Measurements from ENCODE around the gene SLC7A1.

The SLC7A1 gene

DNA sequence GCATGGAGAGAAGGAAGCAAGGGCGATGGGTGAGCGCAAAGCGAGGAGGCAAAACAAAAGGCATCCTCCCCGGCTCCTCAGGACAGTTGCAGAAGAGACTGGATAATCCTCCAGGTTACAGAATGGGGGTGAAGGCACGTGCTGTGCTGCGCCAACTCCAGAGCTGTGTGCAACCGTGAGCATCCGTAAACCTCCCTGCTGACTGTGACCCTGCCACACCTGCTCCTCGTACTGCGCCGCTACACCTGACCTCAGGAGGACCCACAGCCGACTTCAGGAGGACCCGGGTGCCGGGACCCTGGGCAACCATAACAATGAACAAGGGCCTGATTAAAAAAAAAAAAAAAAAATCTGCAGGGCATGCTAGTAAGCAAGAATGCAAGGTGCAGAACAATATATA lies 68.7 kb downstream of the SLC7A1 start:
- no peak for DNase-seq

DNA sequence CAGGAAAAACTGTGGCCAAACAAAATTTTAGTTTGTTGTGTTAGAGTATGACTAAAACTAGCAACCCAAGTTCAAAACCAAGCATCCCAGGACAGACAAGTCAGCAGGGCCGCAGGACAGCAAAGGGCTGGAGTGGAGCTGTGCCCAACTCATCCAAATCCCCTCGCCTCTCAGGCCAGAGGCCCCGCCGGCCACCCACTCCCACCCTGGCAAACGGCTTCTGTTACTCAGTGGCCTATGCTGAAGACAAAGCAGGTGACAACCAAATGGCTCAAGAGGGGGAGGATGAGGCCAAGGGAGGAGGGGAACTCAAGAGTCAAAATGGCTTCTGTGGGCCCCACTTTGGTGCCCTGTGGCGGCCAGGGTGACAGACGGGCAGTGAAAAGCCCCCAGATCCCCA lies 69.7 kb downstream of the SLC7A1 start:
- no peak for DNase-seq

DNA sequence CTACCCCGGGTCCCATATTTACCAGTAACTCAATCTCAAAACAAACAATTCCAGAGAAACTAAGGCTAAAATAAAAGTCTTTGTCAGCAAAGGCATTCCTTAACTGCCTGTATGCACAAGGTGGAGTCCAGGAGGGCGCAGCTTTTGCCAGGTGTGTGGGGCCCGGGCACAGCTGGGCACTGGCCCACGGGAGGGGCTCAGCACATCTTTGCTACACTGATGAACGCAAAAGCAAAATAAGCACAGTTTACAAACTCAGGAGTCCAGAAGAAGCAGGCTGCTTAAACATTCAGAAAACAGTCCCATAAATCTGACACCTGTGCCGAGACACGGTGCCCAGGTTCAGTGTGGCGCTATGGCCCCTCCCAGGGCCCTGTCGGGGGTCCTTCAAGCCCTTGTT lies 70.8 kb downstream of the SLC7A1 start:
- DNase-seq: no peak

DNA sequence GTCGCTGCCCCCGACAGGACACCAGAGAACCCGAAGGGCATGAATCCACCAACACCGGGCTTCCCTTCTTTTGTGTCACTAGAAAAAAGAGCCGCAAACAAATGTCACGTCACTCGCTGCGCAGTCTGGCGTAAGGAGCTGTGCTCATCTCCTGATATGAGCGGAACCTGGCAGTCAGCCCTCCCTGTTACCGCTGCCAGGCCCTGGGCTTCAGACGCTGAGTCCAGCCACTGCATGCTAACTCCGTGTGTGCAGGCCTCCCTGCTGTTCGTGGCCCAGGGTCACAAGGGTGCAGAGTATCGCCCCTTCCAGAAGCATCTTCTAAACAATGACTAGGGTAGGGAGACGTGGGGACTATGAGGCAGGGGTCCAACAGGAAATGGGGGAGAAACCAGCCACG lies 71.3 kb downstream of the SLC7A1 start:
- no peak for DNase-seq

DNA sequence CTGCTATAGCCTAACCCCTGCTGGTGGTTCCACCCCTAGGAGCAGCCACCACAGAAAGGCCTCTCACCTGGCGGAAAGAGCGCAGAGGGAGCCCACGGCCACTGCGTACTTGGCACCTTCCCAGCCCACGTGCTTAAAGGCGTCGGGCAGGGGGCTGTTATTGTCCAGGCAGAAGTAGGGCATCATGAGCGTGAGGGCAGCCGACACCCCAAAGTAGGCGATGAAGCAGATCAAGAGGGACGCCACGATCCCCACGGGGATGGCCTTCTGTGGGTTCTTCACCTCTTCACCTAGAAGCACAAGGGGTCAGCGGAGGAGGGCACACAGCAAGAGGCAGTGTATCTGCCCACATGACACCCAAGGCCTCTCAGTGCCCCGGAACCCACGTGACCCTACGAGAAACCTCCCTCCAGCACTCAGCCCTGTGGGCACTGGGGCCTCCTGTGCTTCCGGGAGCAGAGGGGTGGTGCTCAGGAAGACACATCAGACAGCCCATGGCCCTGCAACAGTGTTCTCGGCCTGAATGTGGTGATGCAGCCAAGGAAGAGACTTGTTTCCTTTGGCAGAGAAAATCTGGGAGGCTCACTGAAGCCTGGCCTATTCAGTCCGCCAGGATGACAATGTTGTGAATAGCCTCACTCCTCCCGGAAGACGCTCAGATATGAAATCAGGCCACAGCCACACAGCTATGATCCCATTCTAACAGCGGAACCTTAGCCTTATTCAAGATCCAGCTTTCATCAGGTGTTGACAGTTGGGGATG lies 72.1 kb downstream of the SLC7A1 start:
- no peak for DNase-seq

DNA sequence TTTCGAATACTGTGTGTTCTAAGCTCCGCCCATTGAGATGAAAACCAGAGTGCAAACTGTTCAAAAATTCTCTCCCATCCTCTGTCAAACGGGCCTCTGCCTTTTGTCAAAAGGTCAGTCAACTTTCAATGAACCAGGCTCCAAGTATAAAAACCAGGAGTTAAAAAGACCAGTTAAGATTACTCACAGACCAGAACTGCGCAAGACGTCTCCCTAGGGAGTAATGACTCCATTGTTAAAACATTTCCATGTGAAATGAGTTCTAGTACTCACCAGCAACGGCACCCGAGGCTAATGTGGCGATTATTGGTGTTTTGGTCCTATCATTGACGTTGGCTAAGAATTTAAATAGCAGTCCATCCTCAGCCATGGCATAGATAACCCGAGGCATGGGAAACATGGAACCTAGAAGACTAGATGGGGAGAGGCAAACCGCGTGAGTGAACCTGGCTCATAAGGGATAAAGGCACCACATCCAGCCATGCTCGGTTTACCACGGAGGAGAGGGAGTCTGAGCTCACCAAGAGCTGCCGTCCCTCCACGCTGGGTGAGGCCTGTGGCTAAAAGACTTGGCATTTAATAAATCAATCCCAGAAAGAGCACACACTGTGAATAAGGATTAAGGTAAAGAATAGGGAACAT lies 73.3 kb downstream of the SLC7A1 start:
- no peak for DNase-seq

DNA sequence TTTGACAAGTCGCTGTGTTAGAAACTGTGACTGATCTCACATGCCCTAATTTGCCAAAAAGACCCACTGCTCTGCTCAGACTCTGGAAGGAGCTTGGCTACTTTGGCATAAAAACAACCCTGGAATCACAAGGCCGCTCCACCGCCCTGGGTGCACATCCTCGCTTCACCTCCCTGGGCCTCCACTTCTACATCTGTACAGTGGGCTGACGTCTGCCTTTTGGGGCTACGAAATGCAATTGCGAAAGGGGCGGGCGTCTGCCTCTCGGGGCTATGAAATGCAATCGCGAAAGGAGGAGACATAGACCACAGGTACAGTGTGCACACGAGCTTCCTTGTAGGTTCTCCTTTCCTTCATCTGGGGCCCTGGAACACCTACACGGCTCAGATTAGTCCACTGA lies 74.2 kb downstream of the SLC7A1 start:
- no peak for DNase-seq

DNA sequence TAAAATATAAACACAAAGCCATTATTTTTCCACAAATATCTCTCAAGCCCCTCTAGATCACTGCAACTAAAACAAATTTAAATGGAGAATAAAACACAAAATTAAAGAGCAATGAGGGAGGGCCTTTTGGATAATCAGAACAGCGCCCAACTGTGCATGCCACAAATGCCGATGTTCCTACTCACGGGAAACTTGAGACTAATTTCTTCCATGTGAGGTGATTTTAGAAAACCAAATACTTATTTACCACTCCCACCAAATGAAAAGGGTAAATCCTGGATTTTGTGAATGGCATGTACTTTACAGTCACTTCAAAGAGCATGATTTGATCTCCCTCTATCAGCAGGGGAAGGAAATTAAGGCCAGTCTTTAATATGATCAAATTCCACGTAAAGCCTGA lies 74.8 kb downstream of the SLC7A1 start:
- no peak for DNase-seq

DNA sequence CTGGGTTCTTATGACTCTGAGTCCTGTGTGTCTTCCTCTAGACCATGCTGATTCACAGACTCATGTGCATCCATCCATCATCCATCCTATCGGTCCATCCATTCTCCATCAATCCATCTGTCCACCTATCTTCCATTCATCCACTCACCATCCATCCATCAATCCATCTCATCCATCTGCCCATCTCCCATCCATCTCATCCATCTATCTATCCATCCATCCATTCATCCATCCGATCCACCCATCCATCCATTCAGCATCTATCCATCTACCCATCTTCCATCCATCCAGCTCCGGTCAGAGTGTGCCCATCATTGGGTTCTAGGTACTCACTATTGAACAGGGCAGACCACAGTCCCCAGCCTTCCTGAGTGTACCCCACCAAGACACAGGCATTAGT lies 75.6 kb downstream of the SLC7A1 start:
- DNase-seq: no peak

DNA sequence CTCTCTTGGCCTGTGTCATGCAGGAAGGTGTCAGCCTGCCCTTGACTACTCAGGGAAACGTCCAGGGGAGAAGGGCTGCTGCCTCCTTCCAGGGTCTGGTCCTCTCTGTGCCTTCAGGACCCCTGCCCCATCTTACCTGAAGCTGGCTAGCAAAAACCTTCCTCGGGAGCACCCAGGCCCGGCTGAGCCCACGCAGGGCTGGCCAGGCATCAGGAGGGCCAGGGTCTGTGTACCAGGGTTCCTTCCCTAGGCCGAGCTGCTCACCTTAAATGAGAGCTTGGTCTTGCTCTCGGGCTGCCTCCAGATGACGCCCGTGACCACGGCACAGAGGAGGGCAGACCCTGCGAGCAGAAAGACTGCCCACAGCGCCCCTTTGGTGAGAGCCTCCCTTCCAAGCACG lies 78.6 kb downstream of the SLC7A1 start:
- DNase-seq: no peak

DNA sequence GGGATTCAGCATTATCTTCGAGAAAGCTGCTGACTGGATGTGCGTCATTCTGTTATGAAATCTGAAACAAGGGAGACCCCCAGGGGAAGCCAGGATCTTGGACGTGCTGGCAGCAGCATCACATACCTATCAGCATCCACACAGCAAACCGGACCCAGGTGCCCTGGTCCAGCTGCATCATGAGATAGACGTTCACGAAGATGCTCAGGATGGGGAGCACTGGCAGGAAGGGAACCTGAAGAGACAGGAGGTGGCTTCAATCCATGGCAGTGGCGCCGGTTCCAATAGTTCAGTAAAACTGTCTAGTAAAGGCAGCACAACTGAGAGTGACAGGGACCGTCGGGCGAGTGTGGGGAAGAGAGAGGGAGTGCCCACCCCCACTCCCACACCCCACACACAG lies 79.5 kb downstream of the SLC7A1 start:
- no peak for DNase-seq

DNA sequence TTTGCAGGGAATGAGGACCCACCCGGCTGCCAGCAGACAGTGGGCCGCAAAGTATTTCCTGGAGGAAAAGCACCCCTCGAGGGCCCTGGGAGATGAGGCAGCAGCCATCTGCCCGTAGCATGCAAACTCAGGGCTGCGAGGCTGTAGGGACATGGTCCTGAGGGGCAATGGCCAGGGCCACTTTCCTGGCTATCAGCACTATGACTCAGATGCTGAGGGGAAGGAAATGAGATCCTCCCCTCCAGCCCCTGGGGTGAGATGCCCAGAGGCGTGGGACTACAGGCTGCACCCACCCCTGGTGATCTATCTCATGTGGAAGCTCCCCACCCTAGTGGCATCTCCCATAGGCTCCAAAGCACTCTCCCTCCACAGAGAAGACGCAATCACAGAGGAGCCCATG lies 80.1 kb downstream of the SLC7A1 start:
- DNase-seq: no peak

DNA sequence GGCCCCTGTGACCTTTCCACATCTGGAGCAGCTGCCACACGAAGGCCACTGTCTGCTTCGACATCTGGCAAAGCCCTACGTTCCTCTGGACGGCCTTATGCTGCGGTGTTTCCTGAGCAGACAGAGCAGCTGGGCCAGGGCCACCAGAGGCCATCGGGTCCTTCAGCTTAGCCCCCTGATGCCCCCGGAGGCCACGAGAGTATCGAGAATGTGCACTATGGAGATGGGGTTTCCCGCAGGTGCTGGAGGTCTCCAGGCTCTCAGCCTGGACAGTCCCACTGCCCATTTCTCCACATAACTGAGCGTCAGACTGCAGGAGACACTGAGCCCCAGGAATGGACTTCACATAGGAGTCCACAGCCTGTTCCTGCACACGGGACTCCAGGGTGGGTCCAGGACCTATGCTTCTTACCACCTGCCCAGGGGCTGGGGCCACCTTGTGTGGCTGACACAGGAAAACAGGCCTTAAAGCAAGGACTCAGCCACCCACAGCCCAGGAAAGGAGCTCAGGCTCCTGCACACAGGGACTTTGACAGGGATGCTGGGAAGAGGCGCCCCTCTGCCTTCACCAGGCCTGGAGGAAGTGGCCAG lies 80.7 kb downstream of the SLC7A1 start:
- DNase-seq: no peak

DNA sequence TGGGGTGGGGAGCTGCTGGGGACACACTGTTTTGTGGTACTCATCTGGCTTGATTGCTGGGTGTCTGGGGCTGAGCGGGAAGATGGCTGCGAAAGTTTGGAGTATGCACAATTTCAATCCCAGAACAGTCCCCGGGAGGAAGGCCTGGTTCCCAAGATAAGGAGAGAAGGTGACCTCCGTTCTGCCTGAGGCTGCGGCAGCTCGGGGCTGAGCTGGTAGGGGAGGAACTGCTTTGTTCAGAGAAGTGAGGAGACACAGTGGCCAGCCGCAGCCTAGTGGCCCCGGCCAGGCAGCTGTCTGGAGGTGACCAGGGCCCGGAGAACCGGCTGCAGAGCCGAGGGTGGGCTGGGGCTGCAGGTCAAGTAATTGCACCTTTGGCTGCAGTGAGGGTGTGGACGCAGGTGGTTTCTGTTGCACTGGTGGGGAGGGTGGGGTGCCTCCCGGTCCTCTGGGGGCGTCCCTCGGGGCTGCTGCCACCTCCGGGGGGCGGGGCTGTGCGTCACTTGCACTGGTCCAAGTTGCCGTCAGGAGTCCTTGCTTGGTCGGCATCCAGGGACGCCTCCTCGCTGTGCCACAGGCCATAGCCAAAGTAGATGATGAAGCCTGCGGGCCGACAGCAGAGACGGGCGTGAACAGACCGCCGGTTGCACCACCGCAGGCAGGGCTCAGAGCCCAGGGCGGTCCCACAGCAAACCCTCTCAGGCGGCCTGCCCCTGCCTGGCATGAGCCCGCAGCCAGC lies 81.3 kb downstream of the SLC7A1 start:
- DNase-seq: no peak

DNA sequence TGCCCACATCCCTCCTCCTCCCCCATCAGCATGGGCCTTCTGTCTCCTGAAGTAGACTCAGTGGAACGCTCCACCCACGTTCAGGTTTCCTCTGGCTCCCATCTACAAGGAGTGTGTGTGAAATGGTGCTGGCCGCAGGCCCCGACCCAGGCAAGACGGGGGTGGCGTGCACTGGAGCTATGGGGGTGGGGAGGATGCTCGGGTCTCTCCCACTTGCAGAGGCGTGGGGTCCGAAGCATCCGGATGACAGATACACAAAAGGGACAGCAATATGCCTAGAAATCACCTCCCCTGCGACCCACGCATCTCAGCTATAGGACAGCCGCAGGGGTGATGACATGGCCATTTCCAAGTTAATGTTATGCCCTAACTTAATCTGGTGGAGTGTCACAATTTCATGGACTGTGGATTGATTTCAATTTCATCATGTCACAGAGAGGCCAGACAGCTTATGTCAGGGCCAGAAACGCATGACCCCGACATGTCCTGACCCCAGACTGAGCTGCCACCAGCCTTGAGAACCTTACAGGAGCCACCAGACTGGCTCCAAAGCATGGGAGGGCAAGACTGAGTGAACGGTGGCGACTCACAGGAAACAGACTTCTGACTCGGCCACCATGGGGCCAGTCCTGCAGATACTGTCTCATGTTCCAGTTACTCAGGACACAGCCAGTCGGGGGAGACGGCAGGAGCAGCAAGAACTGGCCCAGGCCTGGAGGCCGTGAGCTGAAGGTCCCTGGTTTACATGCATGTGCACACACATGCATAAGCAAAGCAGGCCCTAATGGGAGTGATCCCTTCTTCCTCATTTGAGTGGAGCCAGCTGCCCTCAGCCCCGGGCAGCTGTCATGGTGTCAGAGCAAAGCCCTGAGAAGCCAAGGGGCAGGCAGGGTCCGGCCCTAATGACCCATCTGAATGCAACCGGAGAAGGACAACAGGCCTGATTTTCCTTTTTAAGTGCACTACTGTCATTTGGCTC lies 82.2 kb downstream of the SLC7A1 start:
- DNase-seq: no peak

DNA sequence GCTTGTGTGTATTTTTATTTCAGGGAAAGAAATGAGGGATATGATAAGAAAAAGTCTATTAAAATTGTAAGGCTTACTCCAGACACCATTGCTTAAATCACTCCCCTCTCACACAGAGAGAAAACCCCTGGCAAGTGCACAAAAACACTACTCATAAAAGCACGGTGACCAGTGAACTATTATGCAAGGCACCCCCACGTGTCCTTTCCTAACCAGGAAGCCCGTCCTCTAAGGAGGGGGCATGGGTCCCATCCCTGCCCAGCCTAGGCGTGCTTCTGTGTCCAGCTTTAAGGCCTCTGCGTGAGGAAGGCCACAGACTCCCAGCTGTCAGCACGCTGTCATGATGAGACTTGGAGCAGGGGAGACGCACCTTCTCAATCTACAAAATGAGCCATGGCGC lies 83.5 kb downstream of the SLC7A1 start:
- no peak for DNase-seq

DNA sequence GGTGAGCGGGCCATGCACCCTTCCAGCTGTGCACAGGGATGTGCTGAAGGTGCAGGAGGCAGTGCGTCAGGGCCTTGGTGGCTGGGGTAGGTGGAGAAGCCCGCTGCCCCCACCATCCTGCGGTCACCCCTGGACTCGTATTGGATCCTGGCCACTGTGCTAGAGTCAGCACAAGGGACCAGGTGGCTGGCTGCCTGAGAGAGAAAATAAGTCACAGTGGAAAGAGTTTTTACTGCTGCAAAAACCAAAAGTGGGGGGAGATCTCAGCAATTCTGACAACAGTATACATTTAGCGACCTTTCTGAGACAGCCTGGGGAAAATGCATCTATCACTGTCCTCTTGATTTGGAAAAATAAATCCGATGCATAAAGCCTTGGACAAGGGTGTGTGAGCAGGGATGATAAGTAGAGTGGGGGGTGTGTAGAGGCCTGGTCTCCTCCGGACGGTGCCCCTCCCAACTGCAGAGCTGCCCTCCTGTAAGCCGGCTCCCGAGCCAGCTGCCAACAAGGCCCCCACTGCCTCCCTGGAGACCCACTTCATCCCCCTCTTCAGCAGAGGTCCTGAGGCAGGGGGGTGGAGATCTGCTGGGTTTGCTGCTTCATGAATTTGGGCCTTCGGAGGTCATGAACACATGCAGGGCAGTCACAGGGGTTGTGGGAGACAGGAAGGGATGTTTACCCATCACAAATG lies 84.2 kb downstream of the SLC7A1 start:
- no peak for DNase-seq

DNA sequence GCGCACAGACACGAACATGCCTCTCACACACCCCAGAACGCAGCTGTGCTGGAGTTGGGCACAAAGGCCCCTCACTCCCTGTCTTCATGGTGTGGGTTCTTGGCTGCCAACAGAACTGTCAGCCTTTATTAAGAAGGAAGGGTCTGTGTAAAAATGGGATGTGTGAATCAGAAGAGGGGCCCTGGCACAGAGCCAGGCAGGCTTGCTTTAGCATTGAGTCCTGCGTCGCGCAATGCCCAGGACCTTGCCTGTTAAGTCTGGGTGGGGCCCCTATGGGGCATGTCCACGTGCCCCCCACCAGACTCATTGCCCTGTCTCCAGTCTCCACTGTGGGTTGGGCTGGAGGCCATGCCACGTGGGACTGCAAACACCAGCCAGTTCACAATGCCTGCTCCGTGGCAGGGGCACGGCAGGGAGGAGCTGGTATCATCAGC lies 84.8 kb downstream of the SLC7A1 start:
- DNase-seq: no peak

DNA sequence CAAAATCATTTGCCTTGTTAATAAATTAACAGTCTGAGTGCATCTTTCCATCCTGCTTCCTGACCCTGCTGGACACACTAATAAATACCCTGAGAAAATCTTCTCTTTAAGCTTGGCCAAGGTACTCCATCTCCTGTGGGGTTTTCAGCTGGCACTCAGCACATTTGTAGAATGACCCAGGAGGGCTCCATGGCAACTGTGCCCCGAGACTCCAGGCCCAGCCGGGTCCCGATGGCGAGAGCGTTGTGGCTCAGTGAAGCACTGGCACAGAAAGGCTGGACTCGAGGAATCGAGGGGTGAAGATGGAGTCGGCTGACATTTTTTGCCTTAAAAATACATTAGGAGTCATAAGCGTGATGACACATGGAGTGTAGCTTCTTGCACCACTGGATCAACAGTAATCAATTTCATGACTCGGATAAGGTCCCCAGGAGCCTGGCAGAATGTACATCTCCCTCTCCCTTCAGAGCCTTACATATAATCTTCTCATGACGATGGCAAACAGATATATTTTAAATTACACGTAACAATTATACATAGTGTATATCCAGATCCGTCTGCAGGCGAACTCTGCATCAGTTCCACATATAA lies 85.4 kb downstream of the SLC7A1 start:
- no peak for DNase-seq

DNA sequence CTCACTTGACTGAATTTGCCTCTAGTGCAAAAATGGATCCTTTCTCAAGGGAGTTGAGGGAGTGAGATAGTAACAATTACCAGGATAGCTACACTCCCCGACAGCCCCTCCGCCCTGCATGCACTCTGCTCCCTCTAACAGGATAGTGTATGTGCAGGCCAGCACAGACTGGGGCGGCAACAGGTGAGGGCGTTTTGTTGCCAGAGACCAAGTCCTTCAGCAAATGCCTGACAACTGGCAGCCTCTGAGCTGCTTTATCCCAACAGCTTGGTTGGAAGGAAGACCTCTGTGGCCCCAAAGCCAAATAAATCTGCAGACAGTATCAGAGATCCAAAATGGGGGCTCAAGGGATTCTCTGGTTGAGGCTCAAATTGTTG lies 86.6 kb downstream of the SLC7A1 start:
- no peak for DNase-seq

DNA sequence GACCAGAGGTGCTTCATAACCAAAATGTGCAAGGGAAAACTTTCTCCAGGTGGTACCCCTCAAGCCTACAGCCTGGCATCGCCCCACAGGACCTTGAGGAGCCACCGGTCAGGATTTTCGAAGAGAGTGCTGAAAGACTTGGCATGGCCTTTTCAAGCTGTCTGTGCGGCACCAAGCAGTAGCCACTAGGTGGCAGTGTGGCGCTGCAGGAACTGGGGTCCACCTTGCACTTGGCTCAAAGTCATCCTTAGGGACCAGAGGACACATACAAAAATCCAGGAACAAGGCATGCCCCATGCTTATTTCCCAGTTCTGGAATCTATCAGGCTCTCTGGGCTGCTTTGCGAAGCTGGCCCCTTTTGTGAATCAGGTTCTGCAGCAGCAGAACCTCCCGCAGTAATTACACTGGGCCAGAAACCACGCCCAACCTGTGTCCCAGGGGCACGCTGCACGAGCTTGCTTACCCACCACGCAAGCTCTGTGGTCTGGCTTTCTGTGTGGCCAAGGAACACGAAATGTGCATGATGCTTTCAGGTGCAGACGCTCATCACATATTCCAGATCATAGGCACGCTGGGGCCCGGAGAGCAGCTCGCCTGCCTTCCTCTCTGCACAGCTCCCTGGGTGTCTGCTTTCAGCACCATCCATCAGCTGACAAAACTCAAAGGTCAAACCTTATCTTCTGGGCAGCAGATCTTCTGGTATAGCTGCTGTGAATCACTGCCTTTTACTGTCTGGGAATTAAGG lies 87.2 kb downstream of the SLC7A1 start:
- DNase-seq: peak in 1 of 2 experiments; percentile 67
